Measurements from ENCODE around the gene PERM1. TPM values are rescaled to one million over a fixed set of nuclear protein-coding genes. Genes with fewer than 3 reads are reported as not detected.
"Not testable (repeated sequence)": the region's sequence is repeated elsewhere in the genome, so short reads cannot be mapped to it uniquely, and the experiment has no call there.

Gene PERM1
- total RNA-seq, 1 donor from 2014 or later = 174 TPM

DNA sequence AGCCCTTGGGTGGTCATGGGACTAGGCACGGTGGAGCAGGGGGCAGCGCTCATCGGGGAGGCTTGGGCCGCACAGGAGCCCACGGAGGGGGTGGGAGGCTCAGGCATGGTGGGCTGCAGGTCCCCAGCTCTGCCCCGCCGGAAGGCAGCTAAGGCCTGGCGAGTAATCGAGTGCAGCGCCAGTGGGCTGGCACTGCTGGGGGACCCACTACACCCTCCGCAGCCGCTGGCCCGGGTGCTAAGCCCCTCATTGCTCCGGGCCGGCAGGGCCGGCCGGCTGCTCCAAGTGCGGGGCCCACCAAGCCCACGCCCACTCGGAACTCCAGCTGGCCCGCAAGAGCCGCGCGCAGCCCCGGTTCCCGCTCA is 36.4 kb upstream of the PERM1 start:
- intact Hi-C loops (cut with DNase I); ATAC-seq: not testable (repeated sequence)
- DNase-seq (ENCODE audit: missing footprints) = peak; percentile 65

DNA sequence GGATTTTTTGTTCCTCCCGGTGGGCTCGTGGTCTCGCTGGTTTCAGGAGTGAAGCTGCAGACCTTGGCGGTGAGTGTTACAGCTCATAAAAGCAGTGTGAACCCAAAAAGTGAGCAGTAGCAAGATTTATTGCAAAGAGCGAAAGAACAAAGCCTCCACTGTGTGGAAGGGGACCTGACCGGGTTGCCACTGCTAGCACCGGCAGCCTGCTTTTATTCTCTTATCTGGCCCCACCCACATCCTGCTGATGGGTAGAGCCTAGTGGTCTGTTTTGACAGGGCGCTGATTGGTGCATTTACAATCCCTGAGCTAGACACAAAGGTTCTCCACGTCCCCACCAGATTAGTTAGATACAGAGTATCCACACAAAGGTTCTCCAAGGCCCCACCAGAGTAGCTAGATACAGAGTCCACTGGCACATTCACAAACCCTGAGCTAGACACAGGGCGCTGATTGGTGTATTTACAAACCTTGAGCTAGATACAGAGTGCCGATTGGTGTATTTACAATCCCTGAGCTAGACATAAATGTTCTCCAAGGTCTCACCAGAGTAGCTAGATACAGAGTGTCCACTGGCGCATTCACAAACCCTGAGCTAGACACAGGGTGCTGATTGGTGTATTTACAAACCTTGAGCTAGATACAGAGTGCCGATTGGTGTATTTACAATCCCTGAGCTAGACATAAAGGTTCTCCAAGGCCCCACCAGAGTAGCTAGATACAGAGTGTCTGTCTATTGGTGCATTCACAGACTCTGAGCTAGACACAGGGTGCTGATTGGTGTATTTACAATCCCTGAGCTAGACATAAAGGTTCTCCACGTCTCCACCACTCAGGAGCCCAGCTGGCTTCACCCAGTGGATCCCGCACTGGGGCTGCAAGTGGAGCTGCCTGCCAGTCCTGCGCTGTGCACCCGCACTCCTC is 35.8 kb upstream of the PERM1 start:
- ATAC-seq; intact Hi-C loops (cut with DNase I); DNase-seq (ENCODE audit: missing footprints): not testable (repeated sequence)

DNA sequence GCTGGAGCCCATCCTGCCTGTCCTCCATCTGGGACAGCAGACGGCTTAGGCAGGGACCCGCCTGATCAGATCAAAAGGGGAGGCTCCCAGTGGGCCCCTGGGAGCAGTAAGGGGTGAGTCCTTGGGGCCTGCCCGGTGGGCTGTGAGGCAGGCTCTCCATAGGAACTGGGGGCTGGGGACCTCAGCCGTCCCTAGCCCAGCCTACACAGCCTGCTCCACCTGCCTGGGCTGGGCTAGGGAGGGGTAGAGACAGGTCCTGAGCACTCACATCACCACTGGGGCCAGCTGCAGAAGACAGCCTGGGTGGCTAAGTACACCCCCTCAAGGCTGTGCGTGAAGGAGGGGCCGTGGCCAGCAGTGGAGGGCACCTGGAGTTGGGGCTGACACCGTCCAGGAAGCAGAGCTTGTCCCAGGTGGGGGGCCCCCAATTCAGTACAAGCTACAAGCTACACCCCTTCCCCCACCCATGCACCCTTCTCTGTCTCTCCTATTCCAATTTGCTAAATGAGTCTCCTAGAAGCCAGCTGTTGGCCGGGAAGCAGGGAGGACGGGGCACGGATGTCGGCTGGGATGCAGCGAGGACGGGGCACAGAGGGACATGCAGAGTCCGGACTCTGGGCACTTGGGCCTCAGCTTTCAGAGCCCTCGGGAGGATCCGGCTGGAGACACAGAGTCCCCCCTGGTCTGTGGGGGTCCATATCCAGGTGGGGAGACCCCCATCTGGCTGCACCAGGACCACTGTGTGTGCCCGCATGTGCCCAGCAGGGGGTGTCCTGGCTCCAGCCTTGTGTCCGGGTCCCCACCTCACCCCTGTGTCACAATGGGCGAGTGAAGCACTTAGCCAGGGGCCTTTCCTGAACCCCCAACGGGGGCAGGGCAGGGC is 33.1 kb upstream of the PERM1 start:
- no peak for DNase-seq (ENCODE audit: missing footprints)
- ATAC-seq = no peak
- intact Hi-C loops (cut with DNase I) = no loop called here

DNA sequence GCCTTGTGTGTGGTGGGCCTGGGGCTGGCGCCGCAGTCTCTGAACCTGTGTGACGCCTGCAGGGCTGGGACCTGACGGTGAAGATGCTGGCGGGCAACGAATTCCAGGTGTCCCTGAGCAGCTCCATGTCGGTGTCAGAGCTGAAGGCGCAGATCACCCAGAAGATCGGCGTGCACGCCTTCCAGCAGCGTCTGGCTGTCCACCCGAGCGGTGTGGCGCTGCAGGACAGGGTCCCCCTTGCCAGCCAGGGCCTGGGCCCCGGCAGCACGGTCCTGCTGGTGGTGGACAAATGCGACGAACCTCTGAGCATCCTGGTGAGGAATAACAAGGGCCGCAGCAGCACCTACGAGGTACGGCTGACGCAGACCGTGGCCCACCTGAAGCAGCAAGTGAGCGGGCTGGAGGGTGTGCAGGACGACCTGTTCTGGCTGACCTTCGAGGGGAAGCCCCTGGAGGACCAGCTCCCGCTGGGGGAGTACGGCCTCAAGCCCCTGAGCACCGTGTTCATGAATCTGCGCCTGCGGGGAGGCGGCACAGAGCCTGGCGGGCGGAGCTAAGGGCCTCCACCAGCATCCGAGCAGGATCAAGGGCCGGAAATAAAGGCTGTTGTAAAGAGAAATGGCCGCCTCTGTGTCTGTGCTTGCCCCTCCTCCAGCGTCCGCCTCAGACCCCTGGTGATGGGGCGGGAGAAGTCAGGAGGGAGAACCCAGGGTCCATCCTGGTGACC is 32.2 kb upstream of the PERM1 start:
- peak; percentile 8 for ATAC-seq
- no peak for DNase-seq (ENCODE audit: missing footprints)
- intact Hi-C loops (cut with DNase I) = no loop called here

DNA sequence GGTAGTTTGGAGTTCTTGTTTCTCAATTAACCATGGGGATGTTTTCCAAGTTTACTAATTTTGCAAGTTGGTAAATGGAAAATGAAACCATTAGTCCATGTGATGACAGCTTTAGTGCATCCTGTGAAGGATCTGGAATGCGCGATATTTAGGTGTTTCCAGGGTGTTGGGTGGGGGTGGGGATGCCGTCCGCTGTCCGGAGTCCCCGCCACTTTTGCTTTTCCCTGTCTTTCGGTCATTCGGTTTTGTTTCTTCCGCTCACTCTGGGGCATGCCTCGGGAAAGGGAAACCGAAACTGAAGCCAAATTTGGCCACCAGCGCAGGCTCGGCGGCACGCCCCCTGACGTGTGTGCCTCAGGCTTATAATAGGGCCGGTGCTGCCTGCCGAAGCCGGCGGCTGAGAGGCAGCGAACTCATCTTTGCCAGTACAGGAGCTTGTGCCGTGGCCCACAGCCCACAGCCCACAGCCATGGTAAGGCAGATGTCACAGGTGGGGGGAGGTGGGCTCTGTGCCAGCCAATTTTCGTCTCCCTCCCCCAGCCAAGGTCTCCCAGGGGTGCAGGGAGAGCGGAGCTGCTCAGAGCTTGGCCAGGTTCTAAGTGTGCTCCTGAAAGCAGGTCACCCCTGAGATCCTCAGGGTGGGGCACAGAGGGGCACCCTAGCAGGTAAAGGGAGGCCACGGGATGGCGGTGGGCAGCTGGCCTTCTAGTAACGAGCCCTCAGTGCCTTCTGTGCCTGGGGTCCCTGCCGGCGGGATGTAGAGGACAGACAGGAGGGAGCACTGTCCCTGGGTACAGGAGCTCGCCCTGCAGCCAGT is 31.4 kb upstream of the PERM1 start, which contains the start of gene ISG15:
Gene ISG15, plus strand, starts transcription at position 393 of the 817 bp plus-strand sequence. Its CDS starts 77 bp downstream, at position 470.
- DNase-seq (ENCODE audit: missing footprints) (peak; percentile 96), ATAC-seq (peak; percentile 93)
- intact Hi-C loops (cut with DNase I) = no loop called here

DNA sequence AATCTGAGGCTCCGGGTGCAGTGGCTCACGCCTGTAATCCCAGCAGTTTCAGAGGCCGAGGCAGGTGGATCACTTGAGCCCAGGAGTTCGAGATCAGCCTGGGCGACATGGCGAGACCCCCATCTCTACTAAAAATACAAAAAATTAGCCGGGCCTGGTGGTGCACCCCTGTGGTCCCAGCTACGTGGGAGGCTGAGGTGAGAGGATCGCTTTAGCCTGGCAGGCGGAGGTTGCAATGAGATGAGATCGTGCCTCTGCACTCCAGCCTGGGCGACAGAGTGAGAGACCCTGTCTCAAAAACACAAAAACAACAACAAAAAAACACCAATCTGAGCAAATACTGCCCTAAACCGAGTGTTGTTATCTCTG is 30.8 kb upstream of the PERM1 start:
- peak; percentile 37 for DNase-seq (ENCODE audit: missing footprints)
- ATAC-seq; intact Hi-C loops (cut with DNase I): not testable (repeated sequence)

DNA sequence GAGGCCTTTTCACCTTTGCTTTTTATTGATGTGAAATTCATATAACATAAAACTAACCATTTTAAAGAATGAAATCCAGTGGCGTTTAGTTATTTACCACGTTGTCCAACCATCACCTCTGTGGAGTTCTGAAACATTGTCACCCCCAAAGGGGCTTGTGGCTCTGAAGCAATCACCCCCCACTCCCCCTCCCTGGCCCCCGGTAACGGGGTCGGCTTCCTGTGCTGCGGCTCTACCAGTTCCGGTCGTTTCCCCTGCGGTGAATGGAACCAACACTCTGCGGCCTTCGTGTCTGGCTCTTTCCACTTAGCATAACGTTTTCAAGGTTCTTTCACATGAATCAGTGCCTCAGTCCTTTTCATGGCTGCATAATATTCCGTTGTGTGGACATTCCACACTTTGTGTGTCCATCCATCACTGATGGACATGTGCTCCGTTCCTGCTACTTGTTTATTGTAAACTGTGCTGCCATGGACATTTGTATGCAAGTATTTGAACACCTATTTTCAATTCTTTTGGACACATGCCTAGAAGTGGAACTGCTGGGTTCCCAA is 29.6 kb upstream of the PERM1 start:
- no peak for ATAC-seq
- intact Hi-C loops (cut with DNase I) = no loop called here

DNA sequence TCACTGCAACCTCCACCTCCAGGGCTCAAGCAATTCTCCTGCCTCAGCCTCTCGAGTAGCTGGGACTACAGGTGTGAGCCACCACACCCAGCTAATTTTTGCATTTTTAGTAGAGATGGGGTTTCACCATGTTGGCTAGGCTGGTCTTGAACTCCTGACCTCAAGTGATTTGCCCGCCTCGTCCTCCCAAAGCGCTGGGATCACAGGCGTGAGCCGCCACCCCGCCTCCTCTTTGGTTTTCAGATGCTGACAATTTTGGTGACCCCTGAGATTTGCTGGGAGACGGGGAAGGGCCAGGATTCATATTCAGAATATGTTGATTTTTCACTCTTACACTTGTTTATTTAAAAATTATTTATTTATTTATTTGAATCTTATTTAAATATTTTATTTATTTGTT is 28.2 kb upstream of the PERM1 start:
- peak; percentile 51 for DNase-seq (ENCODE audit: missing footprints)
- ATAC-seq; intact Hi-C loops (cut with DNase I): not testable (repeated sequence)

More for the DNA sequence above, 29.6 kb upstream of the PERM1 start:
- DNase-seq (ENCODE audit: missing footprints) = peak; percentile 32

DNA sequence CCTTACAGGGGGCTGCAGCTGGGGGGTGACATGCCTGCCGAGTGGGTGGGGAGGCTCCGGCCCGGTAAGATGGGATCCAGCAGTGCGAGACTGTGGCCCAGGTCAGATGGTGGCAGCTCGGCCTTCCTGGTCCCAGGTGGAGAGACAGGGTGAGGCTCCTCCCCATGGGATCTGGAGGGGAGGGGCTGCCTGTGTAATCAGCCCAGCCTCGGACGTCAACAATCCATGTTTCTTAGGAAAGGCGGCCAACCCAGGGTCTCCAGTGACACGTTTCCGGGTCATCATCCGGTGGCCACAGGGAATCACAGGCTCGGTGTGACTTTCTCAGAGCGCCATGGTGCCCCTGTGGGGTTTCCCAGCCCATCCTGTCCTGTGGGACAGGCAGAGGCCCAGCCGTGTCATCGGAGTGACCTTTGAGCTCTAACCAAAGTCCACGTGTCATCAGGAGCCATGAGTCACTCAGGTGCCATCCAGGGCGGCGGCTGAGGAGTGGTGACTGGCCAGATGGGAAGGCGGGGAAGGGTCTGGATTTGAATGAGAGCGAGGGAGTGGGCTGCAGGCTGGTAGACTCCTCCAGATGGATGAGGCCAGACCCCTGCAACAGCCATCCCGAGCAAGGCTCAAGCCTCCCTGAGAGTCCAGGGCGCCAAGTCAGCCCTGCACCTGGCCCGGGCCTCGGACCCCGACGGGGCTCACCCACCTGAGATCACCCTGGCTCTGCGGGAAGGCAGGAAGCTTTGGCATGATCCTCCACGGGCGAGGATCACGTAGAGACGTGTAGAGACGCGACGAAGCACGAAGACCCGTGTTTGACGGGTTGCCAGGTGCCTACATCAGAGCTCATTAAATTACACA is 24.6 kb upstream of the PERM1 start:
- intact Hi-C loops (cut with DNase I) = no loop called here
- ATAC-seq (no peak), DNase-seq (ENCODE audit: missing footprints) (peak; percentile 50)

DNA sequence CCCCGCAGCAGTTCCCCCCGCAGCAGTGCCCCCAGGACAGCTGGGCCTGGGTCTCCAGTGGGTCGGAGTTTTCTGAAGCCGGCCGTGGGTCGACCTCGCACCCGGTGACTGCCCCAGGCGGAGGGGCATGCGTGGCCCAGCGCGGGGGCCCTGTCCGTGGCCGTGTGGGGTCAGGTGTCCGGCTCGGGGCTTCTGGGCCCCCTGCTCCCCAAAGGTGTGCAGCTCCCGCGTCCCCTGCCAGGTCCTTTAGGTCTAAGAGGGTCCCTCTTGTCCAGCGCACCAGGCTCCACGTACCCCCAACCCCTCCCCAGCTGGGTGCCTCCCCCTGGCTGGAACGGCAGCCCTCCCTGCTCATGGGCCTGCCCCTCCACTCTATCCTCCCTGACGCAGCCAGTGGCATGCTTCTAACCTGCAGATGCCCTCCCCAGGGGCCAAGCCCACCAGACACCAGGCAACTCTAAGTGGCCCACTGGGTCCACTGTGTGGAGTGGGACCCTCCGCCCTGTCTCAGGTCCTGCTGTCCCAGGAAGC is 23.9 kb upstream of the PERM1 start:
- intact Hi-C loops (cut with DNase I) = no loop called here
- ATAC-seq = no peak
- DNase-seq (ENCODE audit: missing footprints) = peak; percentile 50

DNA sequence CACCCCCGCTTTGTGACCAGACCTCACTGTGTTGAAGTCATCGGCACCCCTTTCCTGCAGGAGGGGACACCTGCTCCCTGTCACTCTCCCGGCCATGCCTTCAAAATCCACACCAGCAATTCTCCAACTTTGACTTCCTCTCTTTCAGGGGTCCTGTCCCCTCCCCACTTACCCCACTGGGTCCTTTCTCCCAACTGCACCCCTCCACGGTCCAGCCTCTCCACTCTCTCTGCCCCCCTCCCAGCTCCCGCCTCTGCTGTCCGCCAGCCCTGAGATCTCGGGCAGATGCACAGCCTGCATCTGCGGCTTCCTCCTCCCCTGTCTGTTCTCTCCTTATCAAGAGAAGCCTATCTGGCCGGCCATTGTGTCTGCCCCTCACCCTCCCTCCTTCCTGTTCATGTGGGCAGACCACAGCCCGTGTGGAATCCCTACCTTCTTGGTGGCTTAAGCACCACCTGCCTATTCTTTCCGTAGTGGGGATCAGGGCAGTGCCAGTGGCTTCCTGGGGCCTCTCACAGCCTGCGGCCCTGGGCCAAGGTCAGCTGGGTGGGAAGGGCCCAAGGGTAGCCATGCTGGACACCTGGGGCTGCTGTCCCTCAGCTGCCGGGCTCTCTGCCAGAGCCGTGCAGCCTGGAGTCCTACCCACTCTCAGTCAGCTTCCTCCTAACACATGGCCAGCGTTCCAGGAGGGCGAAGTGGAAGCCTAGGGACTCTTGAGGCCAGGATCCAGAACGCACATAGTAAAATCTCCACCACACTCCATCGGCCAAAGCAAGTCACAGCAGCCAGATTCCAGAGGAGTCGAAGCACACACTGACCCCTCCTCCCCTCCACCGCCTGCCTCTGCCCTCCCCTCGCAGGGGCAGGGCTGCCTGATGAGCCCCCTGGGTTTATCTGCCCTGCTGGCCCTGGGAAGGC is 23.1 kb upstream of the PERM1 start:
- ATAC-seq (peak; percentile 32), DNase-seq (ENCODE audit: missing footprints) (peak; percentile 64)
- intact Hi-C loops (cut with DNase I) = no loop called here

DNA sequence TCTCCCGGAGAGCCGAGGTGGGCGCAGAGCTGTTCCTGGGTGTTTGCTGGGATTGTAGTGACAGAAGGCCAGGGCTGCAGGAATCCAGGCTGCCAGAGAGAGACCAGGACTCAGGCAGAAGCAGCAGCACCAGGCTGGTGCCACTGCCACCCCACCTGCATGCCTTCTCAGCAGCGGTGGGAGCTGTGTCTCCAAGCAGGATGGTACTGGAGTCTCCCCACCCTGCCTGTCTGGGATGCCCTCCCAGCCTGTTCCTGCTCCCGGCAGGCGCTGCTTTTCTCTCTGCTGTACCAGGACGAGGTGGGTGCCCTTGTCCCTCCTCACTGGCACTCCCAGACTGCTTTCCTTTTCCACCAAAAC is 22.5 kb upstream of the PERM1 start:
- ATAC-seq (no peak), DNase-seq (ENCODE audit: missing footprints) (peak; percentile 46)
- intact Hi-C loops (cut with DNase I) = no loop called here

DNA sequence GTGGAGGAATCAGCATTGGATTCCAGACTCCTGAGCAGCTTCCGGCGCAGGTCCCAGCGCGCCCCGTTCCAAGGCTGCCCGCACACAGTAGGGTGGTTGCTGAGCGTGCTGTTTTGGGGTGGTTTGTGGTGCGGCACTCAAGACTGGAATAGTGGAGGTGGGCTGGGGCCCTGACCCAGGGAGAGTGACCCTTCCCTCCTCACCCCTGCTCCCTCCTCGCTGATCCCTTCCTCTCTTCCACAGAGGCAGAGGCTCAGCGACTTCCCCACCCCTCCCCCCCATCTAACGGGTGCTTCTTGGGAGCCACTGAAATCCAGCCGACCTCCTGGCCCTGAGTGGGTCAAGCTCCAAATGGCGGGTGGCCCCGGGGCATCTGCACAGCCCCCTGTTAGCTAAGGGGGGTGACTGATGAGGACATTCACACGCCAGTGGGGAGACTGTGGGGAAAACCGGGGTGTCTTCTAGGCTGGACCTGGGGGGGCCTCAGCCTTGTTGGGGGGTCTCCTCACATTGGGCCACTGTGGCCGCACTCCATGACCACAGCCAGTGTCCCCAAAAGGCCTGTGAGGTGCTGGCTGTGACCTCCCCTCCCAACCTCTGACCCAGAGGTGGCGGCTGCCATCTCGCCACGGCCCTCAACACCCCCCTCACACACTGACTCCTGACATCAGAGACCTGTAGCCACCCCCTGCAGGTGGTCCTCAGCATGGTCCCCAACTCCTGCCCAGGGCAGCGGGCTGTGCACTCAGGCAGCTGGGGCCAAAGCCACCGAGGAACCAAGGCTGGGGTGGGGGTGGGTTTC is 21.9 kb upstream of the PERM1 start:
- intact Hi-C loops (cut with DNase I) = no loop called here
- no peak for ATAC-seq
- DNase-seq (ENCODE audit: missing footprints) = peak; percentile 34

DNA sequence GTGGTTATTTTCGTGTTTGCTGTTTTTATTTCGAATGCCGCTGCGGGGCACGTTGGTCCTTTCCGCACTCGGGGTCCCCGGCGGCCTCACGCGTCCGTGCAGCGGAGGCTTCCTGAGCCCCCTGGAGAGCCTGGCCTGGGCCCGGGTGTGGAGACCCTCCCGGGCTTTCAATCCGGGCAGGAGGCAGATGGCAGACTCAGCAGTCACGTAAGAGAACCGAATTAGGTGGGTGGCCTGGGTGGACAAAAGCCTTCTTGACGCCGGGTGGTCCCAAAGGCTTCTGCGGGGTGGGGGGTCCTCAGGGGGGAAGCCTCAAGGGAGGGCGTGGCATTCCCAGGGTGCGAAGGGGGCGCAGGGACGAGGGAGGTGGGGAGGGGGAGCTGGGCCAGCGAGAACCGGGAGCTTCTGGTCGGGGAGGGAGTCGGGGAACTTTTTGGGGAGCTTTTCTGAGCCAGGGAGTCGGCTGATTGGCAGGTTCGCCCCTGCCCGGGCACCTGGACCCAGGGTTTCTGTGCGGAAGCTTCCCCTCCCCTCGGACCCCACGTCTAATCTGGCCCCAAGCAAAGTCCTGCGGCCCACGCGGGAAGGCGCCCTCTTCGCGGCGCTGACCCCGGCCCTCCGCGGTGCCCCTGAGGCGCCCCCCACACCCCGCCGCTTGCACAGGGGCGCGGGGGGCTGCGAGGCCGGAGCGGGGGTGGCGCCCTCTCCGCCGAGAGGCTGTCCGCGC is 19.3 kb upstream of the PERM1 start:
- DNase-seq (ENCODE audit: missing footprints) (peak; percentile 42), ATAC-seq (no peak)
- intact Hi-C loops (cut with DNase I) = no loop called here

All from Right ventricle myocardium inferior (tissue), 1 donor.